HFF-Myc (cell line): ENCODE data around the gene CABCOCO1.

Experiments used
- DNase-seq: peaks from one replicate; pipeline ENCODE4 v3.0.0-alpha.2; 2011; ENCODE audit warnings: low read depth; ENCODE audit errors: extremely low read depth
- H3K4me3 ChIP-seq: replicated peaks from 2 replicates; pipeline ENCODE4 v1.5.1; 2011; ENCODE audit warnings: low read depth, mild to moderate bottlenecking, control low read depth, low read length
- CTCF ChIP-seq: IDR thresholded peaks from 2 replicates; pipeline ENCODE4 v1.5.1; 2012; ENCODE audit warnings: mild to moderate bottlenecking, low read depth, low read length, control low read depth; ENCODE audit errors: missing control alignments

The CABCOCO1 gene

GRCh38 chr10:61662794-61663259, at the start of gene CABCOCO1:
TSS of gene CABCOCO1 (plus strand) at chr10:61662929. CDS start at chr10:61662973, 44 bp downstream.
- H3K4me3 ChIP-seq, result peak within 1 kb of the TSS; percentile 55
- no peak for DNase-seq
- TF ChIP-seq CTCF, result no peak

GRCh38 chr10:61613665-61614064, 49.1 kb upstream of the CABCOCO1 start:
- no peak for TF ChIP-seq CTCF
- no peak for DNase-seq
- H3K4me3 ChIP-seq, result no peak overlapping the region

- no peak for DNase-seq
- H3K4me3 ChIP-seq, result no peak overlapping the region
- TF ChIP-seq CTCF, result no peak
Measured at GRCh38 chr10:61616611-61617010, 46.1 kb upstream of the CABCOCO1 start.

GRCh38 chr10:61617180-61617579, 45.5 kb upstream of the CABCOCO1 start:
- no peak for DNase-seq
- H3K4me3 ChIP-seq, result no peak overlapping the region
- no peak for TF ChIP-seq CTCF

GRCh38 chr10:61617586-61617985, 45.1 kb upstream of the CABCOCO1 start:
- no peak for TF ChIP-seq CTCF
- no peak overlapping the region for H3K4me3 ChIP-seq
- DNase-seq, result no peak

- DNase-seq, result no peak
- no peak overlapping the region for H3K4me3 ChIP-seq
- TF ChIP-seq CTCF, result no peak
Measured at GRCh38 chr10:61618388-61618961, 44.3 kb upstream of the CABCOCO1 start.

- no peak for TF ChIP-seq CTCF
- no peak for DNase-seq
- H3K4me3 ChIP-seq, result no peak overlapping the region
Measured at GRCh38 chr10:61620506-61620905, 42.2 kb upstream of the CABCOCO1 start.
